ENCODE results near the gene PHOX2B. TPM values are rescaled to one million over a fixed set of nuclear protein-coding genes. Genes with fewer than 3 reads are reported as not detected.

The PHOX2B gene
- total RNA-seq, 1 experiment from 2014 or later = not detected

DNA sequence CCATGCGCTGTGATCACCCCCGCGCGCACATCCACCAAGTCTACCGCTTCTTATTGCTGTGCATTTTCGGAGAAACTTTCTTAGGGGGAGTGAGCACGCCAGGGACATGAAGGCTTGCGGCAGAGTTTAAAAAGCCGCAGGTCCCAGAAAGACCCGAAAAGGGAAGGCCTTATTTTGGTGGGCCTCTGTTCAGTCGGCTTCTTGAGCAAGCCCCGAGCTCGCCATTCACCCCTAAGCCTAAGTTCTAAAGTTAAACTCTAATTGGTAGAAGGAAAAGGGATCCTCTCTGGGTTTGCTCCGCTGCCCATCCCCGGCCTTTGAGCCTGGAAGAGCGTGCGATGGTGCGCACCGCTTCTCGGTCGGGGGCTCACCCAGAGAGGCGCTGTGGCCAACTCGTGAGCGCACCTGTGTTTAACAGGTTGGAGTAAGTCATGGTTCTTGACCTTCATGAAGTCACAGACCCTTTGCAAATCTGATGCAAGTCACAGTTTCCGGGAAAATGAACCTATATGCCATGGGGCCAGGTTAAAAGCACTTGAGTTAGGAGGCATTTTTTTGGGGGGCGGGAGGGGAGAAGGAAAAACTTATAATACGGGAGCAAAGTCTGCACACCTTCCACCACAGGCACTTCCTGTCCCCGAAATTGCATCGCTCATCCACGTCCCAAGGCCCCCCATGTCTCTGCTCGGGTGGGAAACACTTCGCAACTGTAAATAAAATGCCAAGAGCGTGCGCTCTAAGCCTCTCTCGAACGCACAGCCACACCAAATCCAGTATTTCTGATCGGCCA, 1.9 kb downstream of the PHOX2B start:
- DNase-seq (no peak), ATAC-seq (no peak)
- H3K27me3 ChIP-seq (ENCODE audit: low read length) = peaks cover 54% of the 10 kb centered on the region
- no peaks in the 10 kb centered on the region for H4K20me1 ChIP-seq (ENCODE audit: low read length)
- H3K27ac ChIP-seq (ENCODE audit: low read length) = no peak overlapping the region
- H2AFZ ChIP-seq (ENCODE audit: low read length) = no peak overlapping the region
- POLR2A ChIA-PET (ENCODE audit: unreplicated experiment) = no interaction called here
- no peaks in the 10 kb centered on the region for H3F3A ChIP-seq (ENCODE audit: low read length, unreplicated experiment)
- TF ChIP-seq EZH2phosphoT487 (IDR thresholded peaks at IDR 0.05; ENCODE audit: borderline replicate concordance, low read length) (no peak), EZH2 (IDR thresholded peaks at IDR 0.05; ENCODE audit: low read length, unreplicated experiment) (no peak)
- TF ChIP-seq, protein P1, sequence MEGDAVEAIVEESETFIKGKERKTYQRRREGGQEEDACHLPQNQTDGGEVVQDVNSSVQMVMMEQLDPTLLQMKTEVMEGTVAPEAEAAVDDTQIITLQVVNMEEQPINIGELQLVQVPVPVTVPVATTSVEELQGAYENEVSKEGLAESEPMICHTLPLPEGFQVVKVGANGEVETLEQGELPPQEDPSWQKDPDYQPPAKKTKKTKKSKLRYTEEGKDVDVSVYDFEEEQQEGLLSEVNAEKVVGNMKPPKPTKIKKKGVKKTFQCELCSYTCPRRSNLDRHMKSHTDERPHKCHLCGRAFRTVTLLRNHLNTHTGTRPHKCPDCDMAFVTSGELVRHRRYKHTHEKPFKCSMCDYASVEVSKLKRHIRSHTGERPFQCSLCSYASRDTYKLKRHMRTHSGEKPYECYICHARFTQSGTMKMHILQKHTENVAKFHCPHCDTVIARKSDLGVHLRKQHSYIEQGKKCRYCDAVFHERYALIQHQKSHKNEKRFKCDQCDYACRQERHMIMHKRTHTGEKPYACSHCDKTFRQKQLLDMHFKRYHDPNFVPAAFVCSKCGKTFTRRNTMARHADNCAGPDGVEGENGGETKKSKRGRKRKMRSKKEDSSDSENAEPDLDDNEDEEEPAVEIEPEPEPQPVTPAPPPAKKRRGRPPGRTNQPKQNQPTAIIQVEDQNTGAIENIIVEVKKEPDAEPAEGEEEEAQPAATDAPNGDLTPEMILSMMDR (conservative IDR thresholded peaks at IDR 0.05; ENCODE audit: low read depth, low read length) = no peak
- H3K4me2 ChIP-seq (ENCODE audit: low read length) = no peak overlapping the region
- no peak overlapping the region for H3K4me3 ChIP-seq (ENCODE audit: low read length)
- CTCF ChIA-PET = no interaction called here
- H3K9me2 ChIP-seq (replicated peaks; ENCODE audit: low read length) = no peaks in the 10 kb centered on the region
- no peaks in the 10 kb centered on the region for H3K4me1 ChIP-seq (ENCODE audit: insufficient read depth, low read length)
- no peaks in the 10 kb centered on the region for H3K9me3 ChIP-seq (ENCODE audit: low read length)
- H3K79me2 ChIP-seq (ENCODE audit: low read length) = no peaks in the 10 kb centered on the region
- no peaks in the 10 kb centered on the region for H3K36me3 ChIP-seq (ENCODE audit: low read depth, low read length)
- BruUV-seq (replicated peaks) = no TSS peak
- intact Hi-C loops (cut with micrococcal nuclease) = no loop called here
- no peak overlapping the region for H3K9ac ChIP-seq (ENCODE audit: low read length)

DNA sequence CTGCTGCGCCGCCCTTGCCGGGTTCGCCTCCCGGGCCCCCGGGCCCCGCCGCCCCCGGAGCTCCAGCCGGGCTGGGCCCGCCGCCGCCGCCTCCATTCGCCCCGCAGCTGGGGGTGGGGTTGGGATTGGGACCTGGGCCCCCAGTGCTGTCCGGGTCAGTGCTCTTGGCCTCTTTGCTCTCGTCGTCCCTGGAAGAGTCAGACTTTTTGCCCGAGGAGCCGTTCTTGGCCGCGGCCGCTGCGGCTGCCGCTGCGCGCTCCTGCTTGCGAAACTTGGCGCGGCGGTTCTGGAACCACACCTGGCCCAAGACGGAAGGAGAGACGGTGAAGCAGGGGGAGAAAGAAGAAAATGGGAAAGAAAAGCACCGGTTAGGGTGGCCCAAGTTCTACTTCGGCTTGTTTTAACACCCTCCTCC, 2.5 kb downstream of the PHOX2B start:
- no peak overlapping the region for H3K4me2 ChIP-seq (ENCODE audit: low read length)
- peaks cover 49% of the 10 kb centered on the region for H3K27me3 ChIP-seq (ENCODE audit: low read length)
- no peak overlapping the region for H3K4me3 ChIP-seq (ENCODE audit: low read length)

More for the DNA sequence above, 2.5 kb downstream of the PHOX2B start:
- no peaks in the 10 kb centered on the region for H3K79me2 ChIP-seq (ENCODE audit: low read length)
- ChIA-PET POLR2A (ENCODE audit: unreplicated experiment) (no interaction called here), CTCF (no interaction called here)
- TF ChIP-seq EZH2 (IDR thresholded peaks at IDR 0.05; ENCODE audit: low read length, unreplicated experiment) (no peak), EZH2phosphoT487 (IDR thresholded peaks at IDR 0.05; ENCODE audit: borderline replicate concordance, low read length) (no peak)
- TF ChIP-seq, protein P1 (conservative IDR thresholded peaks at IDR 0.05; ENCODE audit: low read depth, low read length) = no peak
- no peak overlapping the region for H3K27ac ChIP-seq (ENCODE audit: low read length)
- no peak overlapping the region for H3K9ac ChIP-seq (ENCODE audit: low read length)
- H3K36me3 ChIP-seq (ENCODE audit: low read depth, low read length) = no peaks in the 10 kb centered on the region
- no peaks in the 10 kb centered on the region for H3K4me1 ChIP-seq (ENCODE audit: insufficient read depth, low read length)
- no peak overlapping the region for H2AFZ ChIP-seq (ENCODE audit: low read length)
- H3K9me3 ChIP-seq (ENCODE audit: low read length) = no peaks in the 10 kb centered on the region
- intact Hi-C loops (cut with micrococcal nuclease) = no loop called here
- ATAC-seq (no peak), DNase-seq (no peak)
- no peaks in the 10 kb centered on the region for H3F3A ChIP-seq (ENCODE audit: low read length, unreplicated experiment)
- BruUV-seq (replicated peaks) = no TSS peak
- no peaks in the 10 kb centered on the region for H4K20me1 ChIP-seq (ENCODE audit: low read length)
- no peaks in the 10 kb centered on the region for H3K9me2 ChIP-seq (replicated peaks; ENCODE audit: low read length)
